Vagina (tissue), 2 donors: ENCODE data around the gene TUT7.

Experiments used
- POLR2A ChIP-seq, 2 donors: fragments of 450-650 bp; IDR thresholded peaks; one replicate each; pipeline ENCODE4 v1.6.1; 2017; ENCODE audit warnings: antibody characterized with exemption in 2 of 2, mild to moderate bottlenecking in 2 of 2, moderate library complexity in 2 of 2
- POLR2AphosphoS5 ChIP-seq, 2 donors: sonication (generic); formaldehyde crosslinking; IDR thresholded peaks; one replicate each; pipeline ENCODE4 v1.9.0; 2017; ENCODE audit warnings: antibody characterized with exemption in 2 of 2, mild to moderate bottlenecking in 2 of 2, low read depth in 1 of 2; ENCODE audit not compliant: insufficient read depth in 1 of 2
- TF ChIP-seq, protein P1 (sequence below), 3 experiments: fragments of 450-650 bp in 2 of 3; fragments of 200-600 bp in 1 of 3; sonication (generic) in 1 of 3; IDR thresholded peaks; one replicate each; pipeline ENCODE4 v1.5.1; 2017 to 2019; ENCODE audit warnings: antibody characterized with exemption in 3 of 3, mild to moderate bottlenecking in 2 of 3, moderate library complexity in 2 of 3

DNA sequence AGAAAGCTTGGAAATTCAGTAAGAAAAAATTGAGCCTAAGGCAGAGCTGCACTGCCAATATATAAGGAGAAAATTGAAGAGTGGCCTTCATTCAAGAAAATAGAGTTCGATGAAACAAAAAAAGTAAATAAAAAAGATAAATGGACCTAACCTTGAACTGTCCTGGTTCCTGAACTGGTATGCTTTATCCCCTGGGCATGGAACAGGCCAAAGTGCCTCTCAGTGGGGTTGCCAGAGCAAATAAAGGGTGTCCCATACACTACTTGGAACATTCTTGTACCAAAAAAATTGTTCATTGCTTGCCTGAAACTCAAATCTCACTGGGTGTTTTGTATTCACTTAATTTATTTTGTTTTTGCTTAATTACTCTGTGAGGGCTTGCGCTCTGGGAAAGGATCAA, 42.2 kb upstream of the TUT7 start:
- TF ChIP-seq, protein P1, sequence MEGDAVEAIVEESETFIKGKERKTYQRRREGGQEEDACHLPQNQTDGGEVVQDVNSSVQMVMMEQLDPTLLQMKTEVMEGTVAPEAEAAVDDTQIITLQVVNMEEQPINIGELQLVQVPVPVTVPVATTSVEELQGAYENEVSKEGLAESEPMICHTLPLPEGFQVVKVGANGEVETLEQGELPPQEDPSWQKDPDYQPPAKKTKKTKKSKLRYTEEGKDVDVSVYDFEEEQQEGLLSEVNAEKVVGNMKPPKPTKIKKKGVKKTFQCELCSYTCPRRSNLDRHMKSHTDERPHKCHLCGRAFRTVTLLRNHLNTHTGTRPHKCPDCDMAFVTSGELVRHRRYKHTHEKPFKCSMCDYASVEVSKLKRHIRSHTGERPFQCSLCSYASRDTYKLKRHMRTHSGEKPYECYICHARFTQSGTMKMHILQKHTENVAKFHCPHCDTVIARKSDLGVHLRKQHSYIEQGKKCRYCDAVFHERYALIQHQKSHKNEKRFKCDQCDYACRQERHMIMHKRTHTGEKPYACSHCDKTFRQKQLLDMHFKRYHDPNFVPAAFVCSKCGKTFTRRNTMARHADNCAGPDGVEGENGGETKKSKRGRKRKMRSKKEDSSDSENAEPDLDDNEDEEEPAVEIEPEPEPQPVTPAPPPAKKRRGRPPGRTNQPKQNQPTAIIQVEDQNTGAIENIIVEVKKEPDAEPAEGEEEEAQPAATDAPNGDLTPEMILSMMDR (IDR thresholded peaks at IDR 0.05) = no peak
- TF ChIP-seq POLR2A (IDR thresholded peaks at IDR 0.05) (no peak), POLR2AphosphoS5 (IDR thresholded peaks at IDR 0.05; ENCODE audit: insufficient read depth in 1 of 2, low read depth in 1 of 2) (no peak)
